GM18873 (cell line): ENCODE measurements around the gene HIC1.
"Not testable (repeated sequence)": the region's sequence is repeated elsewhere in the genome, so short reads cannot be mapped to it uniquely, and the experiment has no call there.

ENCODE experiments used
- ATAC-seq: cut with Tn5 transposase; IDR thresholded peaks from one replicate; pipeline ENCODE4 v1.9.1; 2021; ENCODE audit warnings: mild to moderate bottlenecking, moderate library complexity, moderate number of reproducible peaks; ENCODE audit not compliant: unreplicated experiment, low FRiP score

The HIC1 gene, protein sequence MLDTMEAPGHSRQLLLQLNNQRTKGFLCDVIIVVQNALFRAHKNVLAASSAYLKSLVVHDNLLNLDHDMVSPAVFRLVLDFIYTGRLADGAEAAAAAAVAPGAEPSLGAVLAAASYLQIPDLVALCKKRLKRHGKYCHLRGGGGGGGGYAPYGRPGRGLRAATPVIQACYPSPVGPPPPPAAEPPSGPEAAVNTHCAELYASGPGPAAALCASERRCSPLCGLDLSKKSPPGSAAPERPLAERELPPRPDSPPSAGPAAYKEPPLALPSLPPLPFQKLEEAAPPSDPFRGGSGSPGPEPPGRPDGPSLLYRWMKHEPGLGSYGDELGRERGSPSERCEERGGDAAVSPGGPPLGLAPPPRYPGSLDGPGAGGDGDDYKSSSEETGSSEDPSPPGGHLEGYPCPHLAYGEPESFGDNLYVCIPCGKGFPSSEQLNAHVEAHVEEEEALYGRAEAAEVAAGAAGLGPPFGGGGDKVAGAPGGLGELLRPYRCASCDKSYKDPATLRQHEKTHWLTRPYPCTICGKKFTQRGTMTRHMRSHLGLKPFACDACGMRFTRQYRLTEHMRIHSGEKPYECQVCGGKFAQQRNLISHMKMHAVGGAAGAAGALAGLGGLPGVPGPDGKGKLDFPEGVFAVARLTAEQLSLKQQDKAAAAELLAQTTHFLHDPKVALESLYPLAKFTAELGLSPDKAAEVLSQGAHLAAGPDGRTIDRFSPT

DNA sequence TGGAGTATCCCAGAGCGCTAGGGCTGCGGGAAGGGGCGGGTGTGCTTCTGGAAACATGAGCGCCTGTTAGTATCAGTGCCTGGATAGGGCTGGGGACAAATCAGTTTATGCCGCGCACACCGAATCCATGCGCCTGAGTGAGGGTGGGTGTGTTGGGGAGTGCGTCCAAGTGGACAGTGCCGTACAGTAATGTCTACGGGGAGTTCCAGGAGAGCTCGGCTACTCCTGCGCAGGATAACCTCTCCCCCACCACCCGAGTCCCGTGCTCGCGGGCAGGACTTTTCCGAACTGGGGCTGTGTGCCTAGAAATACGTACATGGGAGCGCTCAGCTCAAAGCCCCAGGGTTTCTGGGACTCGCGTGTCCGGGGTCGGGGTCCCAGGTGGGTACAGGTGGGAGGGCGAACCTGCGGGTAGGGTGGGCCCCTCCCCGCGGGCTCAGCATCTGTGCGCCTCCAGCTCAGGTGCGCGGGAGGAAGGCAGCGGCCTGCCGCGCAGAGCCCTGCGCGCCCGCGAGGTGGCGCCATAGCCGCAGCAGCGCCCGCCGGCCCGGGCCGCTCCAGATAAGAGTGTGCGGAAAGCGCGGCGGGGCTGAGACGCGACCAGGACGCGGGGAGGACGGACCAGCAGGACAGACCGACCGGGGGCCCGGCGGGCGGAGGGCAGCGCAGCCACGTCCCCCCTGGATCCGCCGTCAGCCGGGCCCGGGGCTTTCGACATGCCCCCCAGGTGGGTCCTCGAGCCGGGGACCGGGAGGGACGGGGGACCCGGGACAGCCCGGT lies at the start of gene HIC1:
TSS of gene HIC1 (plus strand) at position 592 of the 780 bp plus-strand sequence. CDS start 1,588 bp downstream, outside the sequence.
- ATAC-seq: no peak

DNA sequence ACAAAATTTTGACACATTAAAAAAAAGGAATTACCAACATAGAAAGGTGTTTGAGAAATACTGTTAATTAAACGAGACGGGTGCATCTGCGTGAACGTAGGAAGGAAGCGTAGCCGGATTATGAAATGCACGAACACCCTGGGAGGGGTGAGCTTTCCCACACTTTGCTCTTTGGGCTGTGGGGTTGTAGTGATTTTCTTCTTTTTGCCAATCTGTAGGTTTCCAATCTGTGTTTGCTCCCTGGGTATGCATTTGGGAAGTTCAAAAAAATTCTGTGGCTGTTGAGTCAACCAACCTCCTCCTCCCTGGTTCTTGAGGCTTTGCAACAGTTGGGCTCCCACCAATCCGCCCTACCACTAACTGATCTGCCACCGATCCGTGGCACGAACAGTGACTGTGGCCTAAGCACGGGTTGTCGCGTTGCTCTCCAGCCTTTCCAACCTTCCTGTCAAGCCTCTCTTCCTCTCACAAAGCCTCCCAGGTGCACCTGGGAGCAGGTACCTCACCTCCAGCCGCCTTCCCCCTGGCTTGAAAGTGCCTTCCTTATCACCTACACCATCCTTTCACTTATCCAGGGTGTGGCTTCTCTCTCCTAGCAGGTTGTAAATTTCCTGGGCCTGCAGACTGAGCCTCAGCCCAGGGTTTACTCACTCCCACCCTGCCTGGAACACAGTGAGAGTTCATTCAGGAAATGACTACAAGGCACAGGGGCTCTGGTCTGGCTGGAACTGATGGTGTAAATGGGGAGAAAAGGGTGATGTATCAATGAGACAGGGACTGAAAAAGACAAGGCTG lies 46.4 kb upstream of the HIC1 start:
- no peak for ATAC-seq

DNA sequence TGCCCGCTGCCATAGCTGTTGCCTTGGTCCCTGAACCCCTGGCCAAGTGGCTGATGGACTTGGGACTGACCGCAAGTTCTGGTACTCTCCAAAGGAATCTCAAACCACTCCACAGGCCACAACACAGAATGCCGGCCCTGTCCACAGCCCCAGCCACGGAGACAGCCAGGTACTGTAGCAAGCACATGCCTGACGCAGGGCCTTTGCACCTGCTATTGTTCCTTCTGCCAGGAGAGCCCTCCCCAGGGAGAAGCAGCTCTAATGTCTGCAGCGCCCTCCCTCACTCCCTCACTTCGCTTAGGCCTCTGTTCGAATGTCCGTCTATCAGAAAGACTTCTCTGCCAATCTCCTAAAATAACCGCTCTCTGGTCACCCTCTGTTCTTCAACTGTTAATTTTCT lies 45.2 kb upstream of the HIC1 start:
- no peak for ATAC-seq

DNA sequence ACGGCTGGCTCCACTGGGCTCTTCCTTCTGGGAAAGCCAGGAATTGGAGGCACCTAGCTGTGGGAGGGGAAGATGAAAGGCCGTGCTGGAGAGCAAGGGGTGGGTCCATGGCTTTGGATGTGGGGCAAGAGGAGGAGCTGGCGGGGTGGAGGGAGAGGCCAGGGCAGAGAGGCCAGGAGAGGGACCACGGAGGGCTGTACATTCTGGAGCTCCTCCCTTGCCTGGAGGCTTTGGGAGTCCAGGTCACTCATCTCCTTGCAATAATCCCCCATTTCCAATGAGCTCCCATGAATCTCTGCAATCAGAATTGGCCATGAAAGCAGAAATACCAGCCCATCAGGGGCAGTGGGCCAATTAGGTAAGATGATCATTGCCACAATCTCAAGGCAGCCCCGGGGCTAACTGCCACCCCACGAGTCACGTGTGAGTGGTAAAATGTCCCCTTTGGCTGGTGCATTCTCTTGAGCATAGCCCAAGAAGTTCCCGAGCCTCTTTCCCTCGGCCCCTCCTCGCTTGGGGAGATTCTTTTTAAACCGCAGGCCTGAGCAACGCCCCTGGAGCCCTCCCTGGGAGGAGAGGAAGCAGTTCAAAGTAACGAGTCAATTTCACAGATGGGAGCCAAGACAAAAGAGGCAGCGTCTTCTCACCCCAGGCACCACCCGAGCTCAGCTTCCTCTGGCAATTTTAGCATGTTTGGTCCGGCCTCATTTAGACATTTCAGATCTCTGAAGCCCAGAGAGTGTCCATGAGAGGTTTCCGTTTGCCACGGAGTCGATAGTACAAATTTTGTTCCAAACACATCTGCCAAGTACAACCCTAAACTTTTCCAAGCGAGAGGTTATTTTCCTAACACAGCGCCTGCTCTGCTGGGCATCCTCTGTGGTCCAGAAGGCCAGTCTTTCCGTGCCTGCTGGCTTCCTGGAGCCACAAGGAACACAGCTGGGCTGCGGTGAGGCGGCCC lies 43.2 kb upstream of the HIC1 start:
- ATAC-seq: no peak

DNA sequence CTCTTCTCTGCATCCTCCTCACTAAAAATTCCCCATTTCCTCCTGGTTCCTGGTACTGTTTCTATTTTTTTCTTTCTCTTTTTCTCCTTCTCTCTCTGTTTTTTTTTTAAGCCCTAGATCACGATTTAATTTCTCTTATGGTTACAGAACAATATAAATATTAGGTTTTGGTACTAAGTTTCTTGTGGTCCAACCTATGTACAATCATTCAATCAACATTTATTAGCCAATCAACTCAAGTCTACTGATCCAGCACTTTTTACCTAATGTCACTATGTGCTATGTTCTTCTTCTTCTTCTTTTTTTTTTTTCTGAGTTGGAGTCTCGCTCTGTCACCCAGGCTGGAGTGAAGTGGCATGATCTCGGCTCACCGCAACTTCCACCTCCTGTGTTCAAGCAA lies 42.4 kb upstream of the HIC1 start:
- no peak for ATAC-seq

DNA sequence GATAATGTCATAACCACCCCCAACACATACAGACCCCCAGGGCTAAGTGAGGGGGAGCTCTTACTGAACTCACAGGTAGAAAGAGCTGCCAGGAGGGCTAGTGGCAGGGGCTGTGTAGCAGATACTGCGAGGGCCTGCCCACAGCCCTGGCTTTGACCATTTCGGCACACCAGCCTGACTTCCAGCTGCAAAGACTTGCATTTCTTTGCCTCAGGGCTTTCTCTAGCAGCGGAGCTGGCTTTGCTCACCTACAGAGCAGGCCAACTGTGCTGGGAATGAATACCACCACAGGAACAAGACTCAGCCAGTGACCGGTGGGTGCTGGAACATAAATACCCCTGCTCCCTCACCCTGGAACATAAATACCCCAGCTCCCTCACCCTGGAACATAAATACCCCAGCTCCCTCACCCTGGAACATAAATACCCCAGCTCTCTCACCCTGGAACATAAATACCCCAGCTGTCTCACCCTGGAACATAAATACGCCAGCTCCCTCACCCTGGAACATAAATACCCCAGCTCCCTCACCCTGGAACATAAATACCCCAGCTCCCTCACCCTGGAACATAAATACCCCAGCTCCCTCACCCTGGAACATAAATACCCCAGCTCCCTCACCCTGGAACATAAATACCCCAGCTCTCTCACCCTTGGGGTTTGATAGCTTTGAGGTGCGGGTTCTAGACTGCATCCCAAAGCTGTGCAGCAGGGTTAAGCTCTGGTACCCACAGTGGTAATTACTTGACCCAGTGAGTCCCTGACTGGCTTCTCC lies 41.5 kb upstream of the HIC1 start:
- not testable (repeated sequence) for ATAC-seq

DNA sequence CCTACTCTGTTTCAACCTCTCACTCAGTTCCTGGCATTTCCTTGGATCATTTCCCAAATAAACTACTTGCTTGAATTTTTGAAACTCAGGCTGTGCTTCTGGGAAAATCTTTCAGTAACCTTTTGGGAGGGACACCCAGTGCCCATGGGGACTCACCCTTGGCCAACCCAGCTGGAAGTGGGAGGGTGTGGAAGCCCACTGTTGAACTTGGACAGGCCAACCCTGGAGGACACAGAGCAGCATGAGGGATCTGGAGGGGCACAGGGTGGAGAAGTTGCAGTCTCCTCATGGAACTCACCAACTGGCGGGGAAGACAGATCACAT lies 40.9 kb upstream of the HIC1 start:
- no peak for ATAC-seq

DNA sequence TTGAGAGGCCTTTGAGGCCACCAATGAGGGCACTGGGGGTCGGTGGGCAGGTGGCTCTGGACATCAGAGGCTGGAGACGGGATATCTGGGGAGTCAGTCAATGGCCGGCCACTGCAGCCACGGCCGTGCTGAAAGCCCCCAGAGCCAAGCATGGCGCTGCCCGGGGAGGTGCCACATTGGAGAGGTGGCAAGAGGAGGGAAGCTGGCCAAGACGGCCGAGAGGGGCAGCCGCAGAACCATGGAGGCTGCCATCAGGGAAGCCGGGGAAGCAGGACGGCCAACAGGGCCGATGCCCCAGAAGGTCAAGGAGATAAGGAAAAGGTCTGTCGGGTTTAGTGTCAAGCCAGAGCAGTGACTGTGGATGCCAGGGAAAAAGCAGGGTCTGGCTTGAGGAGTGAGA lies 39.6 kb upstream of the HIC1 start:
- ATAC-seq: no peak

DNA sequence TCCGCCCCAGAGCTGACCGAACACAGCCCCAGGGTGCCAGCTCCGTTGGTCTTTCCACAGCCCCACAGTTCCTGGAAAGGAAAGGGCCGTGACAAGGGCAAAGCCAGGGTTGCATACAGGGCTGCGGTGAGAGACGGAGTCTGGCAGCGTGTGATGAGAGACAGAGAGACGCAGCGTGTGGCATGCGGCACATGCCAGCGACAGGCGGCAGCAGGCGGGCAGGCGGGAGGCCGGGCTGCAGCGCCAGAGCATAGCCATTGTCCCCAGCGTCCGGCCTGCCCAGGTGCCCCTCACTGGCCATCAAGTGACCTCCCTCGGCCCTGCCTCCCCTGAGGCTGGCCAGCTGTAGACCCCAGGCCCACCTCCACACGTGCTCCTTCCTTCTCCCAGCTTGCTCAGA lies 38.4 kb upstream of the HIC1 start:
- no peak for ATAC-seq

DNA sequence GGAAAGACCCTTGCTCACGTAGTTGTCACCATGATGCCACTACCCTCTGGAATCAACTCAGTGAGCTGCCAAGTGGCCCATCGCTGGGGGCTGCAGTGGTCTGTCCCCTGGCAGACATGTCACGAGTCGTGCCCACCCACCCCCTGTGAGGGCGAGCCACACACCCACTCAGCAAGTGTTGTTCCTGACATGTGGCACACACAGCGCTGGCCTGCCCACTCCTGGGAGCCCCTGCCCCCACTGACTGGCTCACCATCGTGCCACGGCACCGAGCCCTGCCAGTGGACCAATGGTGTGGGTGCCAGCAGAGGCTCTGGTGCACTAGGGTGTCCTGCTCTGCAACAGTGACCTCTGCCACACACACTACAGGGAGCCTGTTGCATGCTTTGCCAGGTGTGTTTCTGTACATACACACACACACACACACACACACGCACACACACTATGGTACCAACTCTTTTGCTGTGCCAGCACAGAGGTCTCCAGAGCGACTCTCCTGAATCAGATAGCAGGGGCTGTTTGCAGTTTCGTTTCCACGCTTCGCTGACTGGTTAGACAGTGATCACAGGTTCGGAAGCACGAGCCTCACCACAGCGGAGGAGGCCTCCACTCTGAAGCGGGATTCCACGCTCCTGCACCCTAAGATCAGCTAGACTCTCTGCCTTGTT lies 37.5 kb upstream of the HIC1 start:
- ATAC-seq: no peak

DNA sequence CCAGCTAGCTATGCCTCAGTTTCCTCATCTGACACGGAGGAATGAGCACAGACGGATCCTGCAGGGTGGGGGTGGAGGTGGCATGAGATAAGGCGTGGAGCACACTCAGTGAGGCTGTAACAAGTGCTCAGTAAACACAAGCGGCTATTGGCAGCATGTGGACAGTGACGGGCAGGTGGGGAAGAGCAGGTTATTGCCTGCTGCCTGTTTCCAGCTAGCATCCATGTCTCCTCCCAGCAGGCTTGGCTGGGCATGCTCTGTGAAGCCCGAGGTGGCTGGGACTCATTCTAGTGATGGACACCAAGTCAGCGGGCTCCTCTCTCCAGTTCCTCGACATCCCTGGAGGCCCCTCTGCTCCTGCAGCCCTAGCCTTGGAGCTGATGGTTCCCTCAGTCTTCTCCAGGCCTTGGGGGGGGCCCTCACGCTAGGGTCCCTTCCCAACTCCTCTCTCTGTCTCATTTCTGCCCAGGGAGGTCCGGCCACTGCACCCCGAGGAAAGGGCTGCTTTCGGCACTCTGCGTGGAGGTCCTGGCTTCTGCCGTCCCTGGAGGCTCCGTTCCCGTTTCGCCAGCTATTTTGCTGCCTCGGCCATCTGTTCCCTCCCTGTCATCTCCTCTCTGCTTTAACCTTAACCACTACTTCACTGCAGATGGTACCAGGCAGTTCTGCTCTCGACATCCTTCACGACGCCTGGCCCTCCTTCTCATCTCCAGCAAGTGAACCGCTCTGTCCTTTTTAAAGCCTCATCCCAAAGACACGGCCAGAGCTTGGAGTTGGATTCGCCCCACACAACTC lies 36.0 kb upstream of the HIC1 start:
- no peak for ATAC-seq

DNA sequence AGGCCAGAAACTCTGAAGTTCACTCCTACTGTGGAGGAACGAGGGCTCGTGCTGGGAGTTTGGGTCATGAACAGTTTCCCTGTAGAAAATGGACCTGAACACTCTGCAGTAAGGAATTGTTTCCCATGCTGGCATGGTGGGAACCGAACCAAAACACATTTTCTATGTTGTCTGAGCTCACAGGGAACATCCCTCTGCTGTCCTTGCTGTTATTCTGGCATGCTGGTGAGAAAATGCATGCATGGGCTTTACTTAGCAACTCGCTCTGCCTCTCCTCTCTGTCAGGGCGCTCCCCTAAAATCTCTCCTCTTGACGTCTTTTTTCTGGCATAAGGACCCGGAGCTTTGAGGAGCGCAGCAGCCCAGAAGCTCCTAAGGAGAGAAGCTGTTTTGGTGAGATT lies 35.2 kb upstream of the HIC1 start:
- no peak for ATAC-seq

DNA sequence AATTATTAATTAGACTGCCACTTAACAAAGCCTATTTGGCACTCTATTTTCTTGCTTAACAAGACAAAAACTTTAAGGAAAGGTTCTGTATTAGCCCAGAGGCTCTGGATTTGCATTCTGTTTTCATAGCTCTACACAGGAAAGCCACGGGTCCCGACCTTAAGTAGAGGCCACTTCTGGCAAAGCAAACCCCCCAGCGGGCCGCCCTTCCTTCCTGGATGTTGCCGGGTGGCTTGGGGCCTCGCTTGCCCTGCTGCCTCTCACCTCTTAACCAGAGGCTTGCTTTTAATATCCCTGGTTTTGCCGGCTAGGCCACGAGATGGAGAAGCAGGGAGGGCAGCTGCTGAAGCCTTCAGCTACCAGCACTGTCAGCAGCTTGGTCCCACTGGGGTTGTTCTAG lies 34.2 kb upstream of the HIC1 start:
- ATAC-seq: no peak

DNA sequence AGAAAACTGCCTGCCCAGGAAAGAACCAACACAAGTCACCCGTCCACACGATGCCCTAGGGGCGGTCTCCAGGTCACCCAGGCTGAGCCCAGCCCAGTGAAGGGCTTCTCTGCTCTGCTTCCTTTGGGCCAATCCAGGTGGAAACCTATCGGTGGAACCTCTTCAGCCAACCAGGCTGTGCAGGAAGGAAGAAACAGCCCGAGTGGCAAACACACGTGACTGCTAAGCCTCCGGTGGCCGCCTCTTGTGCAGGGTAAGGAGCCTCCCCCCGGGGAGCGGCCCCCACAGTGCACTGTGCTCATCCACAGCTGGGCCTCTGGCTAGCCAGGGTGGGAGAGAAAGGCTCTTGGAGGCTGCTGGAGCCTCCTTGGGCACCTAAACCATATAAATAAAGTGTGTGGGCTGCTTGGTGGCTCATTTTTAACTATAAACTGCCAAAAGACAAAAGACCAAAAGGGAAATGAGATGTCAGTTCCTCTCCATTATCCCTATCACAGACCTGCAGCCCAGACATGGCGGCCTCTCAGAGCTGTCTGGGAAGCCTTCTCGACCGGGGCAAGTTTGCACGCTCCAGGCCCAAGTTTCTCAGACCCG lies 32.2 kb upstream of the HIC1 start:
- ATAC-seq: no peak

DNA sequence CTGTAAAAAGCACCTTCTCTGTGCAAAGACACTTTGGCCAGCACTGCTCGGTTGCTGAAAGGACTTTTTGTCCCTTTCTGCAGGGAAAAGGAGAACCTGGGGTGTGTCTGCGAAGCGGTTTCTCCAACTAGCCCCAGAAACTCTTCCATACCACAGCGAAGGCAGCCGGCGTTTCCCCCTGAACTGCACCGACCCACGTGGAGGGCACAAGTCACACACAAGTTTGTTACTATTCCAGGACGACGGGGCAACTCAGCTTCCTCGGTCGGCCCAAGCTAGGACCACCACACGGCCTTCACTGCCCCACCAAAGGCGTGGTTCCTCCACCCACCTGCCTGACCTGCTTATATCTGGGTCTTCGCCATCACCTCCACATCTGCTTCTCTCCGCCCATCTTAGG lies 31.6 kb upstream of the HIC1 start:
- ATAC-seq: no peak

DNA sequence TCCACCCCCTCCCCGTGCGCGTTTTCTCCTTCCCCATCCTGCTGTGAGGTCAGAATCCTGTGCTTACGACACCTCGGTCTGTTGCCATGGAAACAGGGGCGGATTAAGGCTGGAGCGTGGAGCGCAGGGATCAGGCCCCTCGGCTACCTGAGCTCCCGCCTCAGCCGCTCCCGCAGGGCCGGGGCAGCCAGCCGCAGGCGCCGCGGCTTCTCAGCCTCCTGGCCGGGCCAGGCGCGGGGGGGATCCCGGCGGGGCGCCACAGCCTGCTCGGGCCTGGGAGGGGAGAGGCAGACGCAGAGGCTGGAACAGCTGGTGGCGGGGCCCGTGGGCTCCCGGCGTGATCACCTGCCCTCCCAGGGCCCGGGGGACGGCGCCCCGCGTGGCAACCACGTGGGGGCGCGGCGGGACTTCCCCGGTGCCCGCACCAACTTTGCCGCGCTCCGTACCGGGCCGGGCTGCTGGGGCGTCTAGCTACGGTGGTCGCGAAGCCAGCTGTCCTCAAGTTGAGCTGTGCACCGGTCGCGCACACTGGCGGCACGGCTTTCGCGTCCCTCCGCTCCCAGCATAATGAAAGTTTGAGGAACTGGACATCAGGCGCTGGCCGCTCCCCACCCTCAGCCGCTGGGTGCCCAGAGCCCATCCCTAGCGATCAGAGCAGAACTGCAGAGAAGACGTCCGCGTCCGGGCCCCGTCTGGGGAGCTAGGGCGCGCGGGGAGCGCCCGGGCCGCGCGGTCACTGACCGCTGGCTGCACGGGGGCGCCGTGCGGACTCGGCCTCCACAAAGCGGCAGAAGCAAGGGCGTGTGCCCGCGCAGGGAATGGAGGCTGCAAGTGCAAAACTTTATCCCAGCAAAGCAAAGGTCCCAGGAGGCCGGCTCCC lies 31.0 kb upstream of the HIC1 start:
- no peak for ATAC-seq
